Activated CD4-positive, alpha-beta T cell treated with anti-CD3 and anti-CD28 coated beads, Interleukin-2, Interleukin-6, amounts not matched to agents 100 ng/mL and 50 ng/mL, durations not matched to agents 16 hours and 8 hours (primary cell): ENCODE data around the gene INSIG1.

ENCODE experiments used
- DNase-seq: peaks from one replicate; pipeline ENCODE4 v3.0.0-alpha.2; 2020

Gene INSIG1

DNA sequence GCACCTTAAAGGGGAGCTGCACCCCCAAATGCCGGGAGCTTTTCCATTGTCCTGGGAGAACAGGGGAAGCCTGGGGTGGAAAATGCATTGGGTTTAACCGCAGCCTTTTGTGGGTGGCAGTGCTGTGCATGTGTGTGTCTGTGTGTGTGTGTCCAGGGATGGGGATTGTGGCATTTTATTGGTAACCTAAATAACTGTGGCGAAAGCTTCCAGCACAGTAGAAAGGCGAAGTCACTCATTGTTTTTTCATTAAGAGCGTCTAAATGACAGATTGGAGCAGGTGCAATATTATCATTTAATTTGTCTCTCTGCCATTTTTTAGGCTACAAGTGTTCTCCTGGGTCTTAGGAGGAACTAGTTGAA lies 55.1 kb downstream of the INSIG1 start:
- DNase-seq = no peak

DNA sequence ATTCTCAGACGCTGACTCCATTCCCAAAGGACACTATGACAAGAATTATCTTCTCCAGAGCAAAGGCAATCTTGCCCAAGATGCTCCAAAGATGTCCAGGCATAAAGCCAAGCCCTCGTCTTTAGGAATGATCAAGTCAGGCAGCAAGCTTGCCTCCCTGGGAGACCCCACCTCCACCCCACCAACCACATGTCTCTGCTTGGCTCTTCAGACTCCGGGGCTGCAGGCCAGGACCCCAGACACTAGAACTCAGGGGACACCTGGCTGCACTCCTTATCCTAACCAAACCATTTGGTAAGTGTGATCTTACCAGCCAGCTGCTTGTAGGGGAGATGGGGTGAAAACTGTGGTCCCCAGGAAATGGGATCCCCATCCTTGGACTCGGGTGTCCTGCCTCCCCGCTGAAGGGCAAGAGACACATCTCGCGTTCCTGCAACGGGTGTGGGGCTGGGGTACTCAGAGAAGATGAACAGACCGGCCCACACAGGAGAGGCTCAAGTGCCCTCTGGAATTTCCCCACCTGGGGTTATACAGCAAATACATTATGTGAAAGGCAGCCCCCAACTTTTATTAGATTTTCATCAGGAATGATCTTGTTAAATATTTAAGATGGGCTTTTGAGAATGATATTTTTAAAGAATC lies 55.7 kb downstream of the INSIG1 start:
- DNase-seq = no peak

DNA sequence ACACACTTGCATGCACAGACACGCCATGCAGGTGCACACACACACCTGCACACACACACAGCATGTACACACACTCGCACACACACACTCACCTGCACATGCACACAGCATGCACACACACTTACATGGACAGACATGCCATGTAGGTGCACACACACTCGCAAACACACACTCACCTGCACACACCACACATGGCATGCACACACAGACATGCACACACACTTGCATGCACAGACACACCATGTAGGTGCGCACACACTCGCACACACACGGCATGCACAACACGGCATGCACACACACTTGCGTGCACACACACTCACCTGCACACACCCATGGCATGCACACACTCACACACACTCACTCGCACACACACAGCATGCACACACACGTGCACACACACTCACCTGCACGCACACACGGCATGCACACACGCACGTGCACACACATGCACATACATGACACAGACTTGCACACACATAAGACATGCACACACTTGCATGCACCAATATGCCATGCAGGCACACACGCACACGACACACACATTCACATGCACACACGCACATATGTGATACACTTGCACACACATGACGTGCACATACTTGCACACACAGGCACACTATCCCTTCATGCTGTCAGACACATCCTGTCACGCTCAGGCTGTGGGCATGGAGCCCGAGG lies 56.8 kb downstream of the INSIG1 start:
- no peak for DNase-seq

- no peak for DNase-seq
Observed at GRCh38 chr7:155355176-155355575, 57.5 kb downstream of the INSIG1 start.

DNA sequence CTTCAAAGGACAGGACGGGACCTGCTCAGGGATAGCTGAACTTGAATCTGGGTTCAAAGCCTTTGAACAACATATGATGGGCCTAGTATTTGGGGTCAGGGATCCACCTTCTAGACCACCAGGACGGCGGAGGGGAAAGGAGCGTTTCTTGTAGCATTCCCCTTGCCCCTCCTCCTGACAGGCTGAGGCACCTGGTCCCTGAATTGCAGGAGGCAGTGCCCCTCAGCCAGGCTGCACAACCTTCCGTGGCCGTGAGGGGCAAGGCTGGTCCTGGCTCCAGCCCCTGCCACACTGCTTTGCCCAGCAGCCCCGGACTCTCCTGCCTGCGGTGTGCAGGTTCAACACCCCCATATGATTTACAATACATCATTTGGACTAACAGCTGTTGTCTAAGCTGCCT lies 58.1 kb downstream of the INSIG1 start:
- DNase-seq = no peak

DNA sequence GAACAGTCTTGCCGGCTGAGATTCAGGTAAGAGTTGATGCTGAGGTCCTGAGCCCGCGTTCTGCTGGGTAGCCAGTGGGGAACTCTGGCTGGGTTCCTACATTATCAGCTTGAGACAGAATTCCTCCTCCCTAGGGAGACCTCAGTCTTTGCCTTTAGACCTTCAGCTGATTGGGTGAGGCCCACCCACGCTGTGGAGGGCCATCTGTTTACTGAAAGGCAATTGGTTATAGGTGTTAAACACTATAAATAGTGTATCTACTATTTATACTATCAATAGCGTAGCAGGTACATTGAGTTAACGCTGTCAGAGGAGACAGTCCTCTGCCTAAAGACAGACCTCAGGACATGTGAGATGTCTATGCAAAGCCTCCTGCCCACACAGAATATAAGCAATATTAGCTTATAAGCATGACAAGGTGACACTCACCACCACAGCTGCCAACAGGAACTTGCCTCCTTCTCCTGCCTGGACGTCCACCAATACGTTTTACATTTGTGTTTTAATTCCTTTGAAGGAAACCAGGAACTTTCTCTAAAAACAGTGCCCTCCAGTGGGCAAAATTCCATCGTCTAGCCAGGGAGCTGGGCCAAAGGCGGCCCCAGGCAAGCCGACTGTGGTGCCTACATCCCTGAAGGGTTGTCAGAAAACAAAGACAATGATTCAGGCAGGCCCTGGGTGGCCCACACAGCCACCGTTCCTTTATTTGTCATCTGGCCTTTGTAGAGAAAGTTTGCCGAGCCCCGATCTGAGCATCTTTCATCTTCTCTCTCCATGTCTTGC lies 58.8 kb downstream of the INSIG1 start:
- no peak for DNase-seq

DNA sequence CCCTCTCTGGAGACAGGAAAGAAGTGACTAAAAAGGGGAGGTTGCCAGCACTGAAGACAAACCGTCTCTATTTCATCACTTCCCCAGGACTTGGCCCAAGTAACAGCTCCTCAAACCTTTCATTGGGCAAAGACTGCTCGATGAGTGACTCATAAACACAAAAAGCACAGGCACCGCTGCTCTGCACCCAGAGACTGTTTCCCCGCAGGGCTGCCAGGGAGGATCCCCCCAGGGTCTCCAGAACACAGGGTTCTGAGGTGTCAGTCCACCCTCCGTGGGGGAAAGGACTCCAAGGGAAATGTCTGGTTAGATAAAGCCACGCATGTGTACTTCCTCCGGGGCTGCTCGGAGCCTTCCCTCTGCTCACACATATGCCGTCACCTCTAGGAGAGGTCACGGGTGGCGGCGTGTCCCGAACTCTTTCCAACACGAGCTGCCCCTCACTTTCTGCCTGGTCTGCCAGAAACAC lies 59.9 kb downstream of the INSIG1 start:
- DNase-seq = peak; percentile 58

DNA sequence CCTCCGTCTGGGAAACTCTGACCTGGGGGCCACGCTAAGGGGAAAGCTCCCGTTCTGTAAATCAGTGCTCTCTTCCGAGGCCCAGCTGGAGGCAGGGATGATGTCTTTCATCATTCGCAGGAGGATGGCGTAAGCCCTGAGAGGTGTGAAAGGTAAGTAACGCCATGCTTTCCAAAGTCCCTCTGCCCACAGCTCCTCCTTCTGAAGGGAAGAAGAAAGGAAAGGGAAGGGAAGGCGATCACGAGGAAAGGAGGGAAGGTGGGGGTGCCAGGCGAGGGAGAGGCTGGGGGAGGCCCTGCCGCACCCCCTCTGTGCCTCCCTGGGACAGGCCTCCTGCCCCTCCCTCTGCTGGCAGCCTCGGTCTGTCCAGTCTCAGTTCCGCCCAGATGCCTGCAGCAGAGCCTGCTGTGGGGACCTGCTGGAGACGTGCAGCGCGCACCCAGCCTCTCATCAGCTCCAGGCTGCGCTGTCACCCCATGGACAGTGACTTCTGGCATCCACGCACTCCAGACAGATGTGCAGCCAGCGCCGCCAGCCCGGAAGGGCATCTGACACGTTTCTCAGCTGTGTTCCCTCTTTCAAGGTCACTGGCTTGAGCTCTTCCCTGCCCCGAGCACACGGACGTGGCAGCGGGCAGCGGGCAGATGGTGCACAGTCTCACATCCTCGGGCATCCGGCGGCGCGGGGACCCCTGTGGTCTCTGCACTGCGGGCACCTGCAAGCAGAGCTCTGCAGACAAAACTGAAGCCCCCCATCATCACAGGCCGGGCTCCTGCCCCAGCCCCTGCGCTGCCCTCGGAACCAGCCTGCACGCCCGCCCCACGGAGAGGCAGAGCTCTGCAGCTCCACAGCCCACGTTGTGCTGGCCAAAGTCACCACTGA lies 60.6 kb downstream of the INSIG1 start:
- DNase-seq = no peak

- no peak for DNase-seq
Observed at GRCh38 chr7:155358948-155359712, 61.5 kb downstream of the INSIG1 start.
